IMR-90 (cell line): ENCODE results near the gene SLC5A2. TPM values are rescaled to one million over a fixed set of nuclear protein-coding genes. Genes with fewer than 3 reads are reported as not detected.

Experiments
- ATAC-seq: fragments of 200-7000 bp; cut with Tn5 transposase; 2 replicates; pipeline ENCODE4 v1.9.1; 2020; ENCODE audit warnings: low read depth, mild to moderate bottlenecking, moderate library complexity
- BruUV-seq: library from RNA; stranded (reverse); fragments of 400-500 nt; replicated peaks from 2 replicates; lab custom pipeline; 2021; lab: Mats Ljungman, UMichigan
- CTCF ChIA-PET: fragments of 300-600 bp; formaldehyde crosslinking; extraction: SDS; loops from one replicate; lab custom pipeline; 2021; ENCODE audit warnings: antibody characterized with exemption; lab: Yijun Ruan, JAX
- POLR2A ChIA-PET: fragments of 300-600 bp; sonication (Branson Sonifier 250); formaldehyde crosslinking; loops from one replicate; lab custom pipeline; 2022; ENCODE audit warnings: antibody characterized with exemption; ENCODE audit not compliant: unreplicated experiment; lab: Charles Lee
- DNase-seq: peaks from one replicate; pipeline ENCODE4 v3.0.0; 2013
- H2AFZ ChIP-seq: replicated peaks from 2 replicates; pipeline ENCODE3; 2013; ENCODE audit warnings: low read length, mild to moderate bottlenecking; ENCODE audit not compliant: poor library complexity
- H2AK5ac ChIP-seq: 2 replicates; pipeline ENCODE4 v1.6.1; 2013; ENCODE audit warnings: low read depth, low read length, inconsistent platforms
- H2AK9ac ChIP-seq: replicated peaks from 2 replicates; pipeline ENCODE3; 2013; ENCODE audit warnings: mild to moderate bottlenecking, low read depth, low read length, moderate library complexity; ENCODE audit not compliant: poor library complexity
- H2BK120ac ChIP-seq: 2 replicates; pipeline ENCODE4 v1.6.1; 2013; ENCODE audit warnings: low read depth, low read length, inconsistent platforms
- H2BK15ac ChIP-seq: 3 replicates; pipeline ENCODE4 v1.6.1; 2013; ENCODE audit warnings: low read depth, low read length, inconsistent platforms
- H2BK20ac ChIP-seq: 2 replicates; pipeline ENCODE4 v1.6.1; 2013; ENCODE audit warnings: low read depth, mild to moderate bottlenecking, inconsistent platforms, low read length, moderate library complexity
- H2BK5ac ChIP-seq: 2 replicates; pipeline ENCODE4 v1.6.1; 2013; ENCODE audit warnings: mild to moderate bottlenecking, low read depth, low read length, inconsistent platforms; ENCODE audit not compliant: poor library complexity, severe bottlenecking
- H3K14ac ChIP-seq: replicated peaks from 2 replicates; pipeline ENCODE4 v1.6.1; 2013; ENCODE audit warnings: low read depth, low read length, inconsistent platforms
- H3K18ac ChIP-seq: 2 replicates; pipeline ENCODE4 v1.6.1; 2013; ENCODE audit warnings: low read depth, low read length, control low read depth
- H3K23ac ChIP-seq: 2 replicates; pipeline ENCODE4 v1.6.1; 2013; ENCODE audit warnings: low read depth, low read length, inconsistent platforms
- H3K27ac ChIP-seq: 2 replicates; pipeline ENCODE4 v1.5.1; 2013; ENCODE audit warnings: mild to moderate bottlenecking, control low read depth, low read length; ENCODE audit not compliant: insufficient read depth
- H3K27me3 ChIP-seq: 2 replicates; pipeline ENCODE4 v1.6.1; 2013; ENCODE audit warnings: low read length; ENCODE audit not compliant: control insufficient read depth, insufficient read depth
- H3K36me3 ChIP-seq: 2 replicates; pipeline ENCODE4 v1.6.1; 2013; ENCODE audit warnings: low read length, mixed read lengths; ENCODE audit not compliant: control insufficient read depth, insufficient read depth
- H3K4ac ChIP-seq: 2 replicates; pipeline ENCODE4 v1.6.1; 2013; ENCODE audit warnings: low read depth, low read length, inconsistent platforms
- H3K4me1 ChIP-seq: 2 replicates; pipeline ENCODE4 v1.6.1; 2013; ENCODE audit warnings: low read length, mixed read lengths; ENCODE audit not compliant: control insufficient read depth, insufficient read depth
- H3K4me2 ChIP-seq: 2 replicates; pipeline ENCODE4 v1.6.1; 2013; ENCODE audit warnings: low read depth, mild to moderate bottlenecking, control low read depth, low read length, moderate library complexity
- H3K4me3 ChIP-seq: 2 replicates; pipeline ENCODE4 v1.5.1; 2013; ENCODE audit warnings: low read depth, mild to moderate bottlenecking, control low read depth, low read length, moderate library complexity; ENCODE audit not compliant: insufficient read depth
- H3K56ac ChIP-seq: 2 replicates; pipeline ENCODE4 v1.6.1; 2013; ENCODE audit warnings: low read length, inconsistent platforms; ENCODE audit not compliant: insufficient read depth; ENCODE audit errors: extremely low read depth
- H3K79me1 ChIP-seq, 2 experiments: 2 replicates each; pipeline ENCODE4 v1.6.1; 2013; ENCODE audit warnings: low read length in 2 of 2, inconsistent platforms in 1 of 2, low read depth in 1 of 2
- H3K9ac ChIP-seq: 2 replicates; pipeline ENCODE4 v1.6.1; 2013; ENCODE audit warnings: low read depth, low read length, control low read depth
- H3K9me1 ChIP-seq: 2 replicates; pipeline ENCODE4 v1.6.1; 2013; ENCODE audit warnings: low read length, inconsistent platforms; ENCODE audit not compliant: insufficient read depth
- H3K9me3 ChIP-seq: 2 replicates; pipeline ENCODE4 v1.6.1; 2013; ENCODE audit warnings: low read length; ENCODE audit not compliant: control insufficient read depth, insufficient read depth
- H4K20me1 ChIP-seq: 2 replicates; pipeline ENCODE4 v1.6.1; 2013; ENCODE audit warnings: low read length, inconsistent platforms; ENCODE audit not compliant: insufficient read depth
- H4K5ac ChIP-seq: 2 replicates; pipeline ENCODE4 v1.6.1; 2013; ENCODE audit warnings: mild to moderate bottlenecking, low read depth, low read length, control low read depth
- H4K8ac ChIP-seq, 2 experiments: 2 replicates each; pipeline ENCODE4 v1.6.1; 2013; ENCODE audit warnings: low read depth in 2 of 2, low read length in 2 of 2, control low read depth in 1 of 2, inconsistent platforms in 1 of 2
- H4K91ac ChIP-seq: 2 replicates; pipeline ENCODE4 v1.6.1; 2013; ENCODE audit warnings: low read depth, low read length, inconsistent platforms; ENCODE audit not compliant: insufficient read depth
- BHLHE40 ChIP-seq: fragments of 150-350 bp; IDR thresholded peaks from 2 replicates; pipeline ENCODE4 v1.6.1; 2016; ENCODE audit warnings: mild to moderate bottlenecking, low read depth, low read length
- CEBPB ChIP-seq: IDR thresholded peaks from 2 replicates; pipeline ENCODE4 v1.6.1; 2012; ENCODE audit warnings: low read depth, low read length, improper control_type of control experiment
- CHD1 ChIP-seq: IDR thresholded peaks from 2 replicates; pipeline ENCODE4 v1.6.1; 2012; ENCODE audit warnings: low read depth, low read length, improper control_type of control experiment
- CTCF ChIP-seq: conservative IDR thresholded peaks from 2 replicates; pipeline ENCODE4 v1.5.1; 2012; ENCODE audit warnings: mild to moderate bottlenecking, low read depth, low read length, improper control_type of control experiment
- POLR2A ChIP-seq: IDR thresholded peaks from 2 replicates; pipeline ENCODE4 v1.6.1; 2012; ENCODE audit warnings: mild to moderate bottlenecking, low read depth, low read length
- RAD21 ChIP-seq: IDR thresholded peaks from 2 replicates; pipeline ENCODE4 v1.6.1; 2012; ENCODE audit warnings: low read length, improper control_type of control experiment
- RCOR1 ChIP-seq: IDR thresholded peaks from 2 replicates; pipeline ENCODE4 v1.6.1; 2012; ENCODE audit warnings: mild to moderate bottlenecking, low read length, improper control_type of control experiment; ENCODE audit not compliant: insufficient replicate concordance
- USF2 ChIP-seq: fragments of 150-350 bp; IDR thresholded peaks from 2 replicates; pipeline ENCODE4 v1.6.1; 2017; ENCODE audit warnings: mild to moderate bottlenecking, antibody characterized with exemption, low read length, low read depth
- WGBS, 2 experiments: methylation state at CpG; one replicate each; pipeline versions ENCODE4 v1.1.5 to v1.1.7; 2013; ENCODE audit warnings: missing lambda C conversion rate in 2 of 2; ENCODE audit not compliant: insufficient read length in 1 of 2; ENCODE audit errors: extremely low coverage in 2 of 2; 5-methylcytosine and 5-hydroxymethylcytosine counted together
- dilution Hi-C: fragments of 300-500 bp; cut with HindIII; formaldehyde crosslinking; loops from one replicate; pipeline ENCODE4 v1.14.3; 2018; ENCODE audit warnings: low sequenced_read_pairs; ENCODE audit not compliant: unreplicated experiment
- in situ Hi-C: fragments of 300-500 bp; cut with MboI; formaldehyde crosslinking; loops from 3 replicates; pipeline ENCODE4 v1.14.3; 2019; ENCODE audit warnings: low sequenced_read_pairs, inconsistent platforms, mixed read lengths
- intact Hi-C: fragments of 100-400 bp; cut with micrococcal nuclease; formaldehyde crosslinking; loops from 2 replicates; pipeline ENCODE4 v1.10.0; 2022
- polyA plus RNA-seq, 3 experiments: library from polyadenylated mRNA; depleted of rRNA; stranded (reverse); fragments of >200 nt; gene quantifications; 2 replicates each; pipeline ENCODE4 v1.2.3, GENCODE V29; 2012; ENCODE audit warnings: low replicate concordance in 1 of 3
- total RNA-seq: library from RNA; depleted of rRNA; stranded (reverse); fragments of >200 nt; gene quantifications from 2 replicates; pipeline ENCODE4 v1.2.3, GENCODE V29; 2012

SLC5A2 gene
- total and polyA plus RNA-seq, 2 of the 4 experiments (the other 2 are of a cell fraction), result not detected

GRCh38 chr16:31472709-31473203 lies 10.2 kb upstream of the SLC5A2 start:
- H3K36me3 ChIP-seq, result peaks cover 40% of the 10 kb centered on the region

More at GRCh38 chr16:31472709-31473203, 10.2 kb upstream of the SLC5A2 start:
- H3K4me3 ChIP-seq, result peak overlapping the region; percentile 87
- peak overlapping the region; percentile 97 for H4K5ac ChIP-seq
- in situ Hi-C loops (loop anchor here (25.0 kb wide), 1 partner anchor 390 kb away; the partner anchor contains the start of gene ZNF267), dilution Hi-C loops (no loop called here), intact Hi-C loops (loop anchor here (1.0 kb wide), 1 partner anchor 13 kb away; the partner anchor contains the start of gene ARMC5)
- CTCF ChIA-PET, result interaction anchor here (1.0 kb wide), 3 partner anchors 9 to 242 kb away, joined by 3 to 7 read pairs (median 6); no protein-coding TSS in a partner anchor
- peak overlapping the region; percentile 45 for H3K18ac ChIP-seq
- peak overlapping the region; percentile 100 for H4K91ac ChIP-seq
- ATAC-seq, result peak; percentile 72
- H3K23ac ChIP-seq, result peak overlapping the region; percentile 90
- peak overlapping the region; percentile 99 for H3K14ac ChIP-seq
- H3K9me3 ChIP-seq, result no peaks in the 10 kb centered on the region
- H4K20me1 ChIP-seq, result peaks cover 47% of the 10 kb centered on the region
- H3K4ac ChIP-seq, result peak overlapping the region; percentile 99
- H3K27me3 ChIP-seq, result no peaks in the 10 kb centered on the region
- no peak overlapping the region for H2BK15ac ChIP-seq
- peak overlapping the region; percentile 94 for H3K56ac ChIP-seq
- peaks cover 13% of the 10 kb centered on the region for H3K4me1 ChIP-seq
- H3K4me2 ChIP-seq, result peak overlapping the region; percentile 50
- peak overlapping the region; percentile 100 for H2AK9ac ChIP-seq
- DNase-seq, result peak; percentile 88
- peak overlapping the region; percentile 100 for H3K27ac ChIP-seq
- peak overlapping the region; percentile 100 for H2AK5ac ChIP-seq
- H4K8ac ChIP-seq, result peak overlapping the region; percentile 94
- H2BK20ac ChIP-seq, result no peak overlapping the region
- peak overlapping the region; percentile 93 for H2AFZ ChIP-seq
- no TSS peak for BruUV-seq
- peaks cover 16% of the 10 kb centered on the region; the same call in 1 of the 2 replicates for H3K9me1 ChIP-seq
- H2BK5ac ChIP-seq, result peak overlapping the region; percentile 95
- peak overlapping the region; percentile 93 for H2BK120ac ChIP-seq
- POLR2A ChIA-PET, result interaction anchor here (1.0 kb wide), 1 partner anchor 13 kb away, joined by 4 read pairs; no protein-coding TSS in a partner anchor
- TF ChIP-seq CTCF, result peak; percentile 73
- peak; percentile 91 for TF ChIP-seq RCOR1
- no peak for TF ChIP-seq CEBPB
- TF ChIP-seq POLR2A, result peak; percentile 57; the same call in 1 of the 2 replicates
- TF ChIP-seq BHLHE40, result no peak
- TF ChIP-seq CHD1, result no peak
- peak; percentile 19; the same call in 1 of the 2 replicates for TF ChIP-seq RAD21
- TF ChIP-seq USF2, result no peak
- WGBS, 2 experiments, result 17% methylated on average over 7 of the region's 20 CpGs; no CpG with 5 or more reads in 1 of the 2 experiments
- peak overlapping the region; percentile 99 for H3K9ac ChIP-seq
- H3K79me1 ChIP-seq, result peaks cover 19 to 68% of the 10 kb centered on the region in 2 experiments; a peak in 3 of 4 replicates
